Karpas-422 (cell line): ENCODE results near the gene GTF2A1. TPM values are rescaled to one million over a fixed set of nuclear protein-coding genes. Genes with fewer than 3 reads are reported as not detected.

Experiments used
- DNase-seq: peaks from one replicate; pipeline ENCODE4 v3.0.0-alpha.2; 2015
- H2AFZ ChIP-seq: fragments of 200-600 bp; sonication (generic); 2 replicates; pipeline ENCODE4 v1.6.1; 2014; ENCODE audit warnings: antibody characterized with exemption, low read length, mixed read lengths
- H3K27ac ChIP-seq: fragments of 200-600 bp; sonication (generic); 2 replicates; pipeline ENCODE4 v1.5.1; 2014; ENCODE audit warnings: mild to moderate bottlenecking, low read length, moderate library complexity
- H3K27me3 ChIP-seq: fragments of 200-600 bp; sonication (generic); 2 replicates; pipeline ENCODE4 v1.6.1; 2014; ENCODE audit warnings: low read length, mixed read lengths
- H3K36me3 ChIP-seq: fragments of 200-600 bp; sonication (generic); 2 replicates; pipeline ENCODE4 v1.6.1; 2014; ENCODE audit warnings: low read length, mixed read lengths; ENCODE audit not compliant: insufficient read depth
- H3K4me1 ChIP-seq: fragments of 200-600 bp; sonication (generic); 2 replicates; pipeline ENCODE4 v1.6.1; 2014; ENCODE audit warnings: mild to moderate bottlenecking, low read length, mixed read lengths
- H3K4me2 ChIP-seq: fragments of 200-600 bp; sonication (generic); 2 replicates; pipeline ENCODE4 v1.6.1; 2014; ENCODE audit warnings: low read length, low read depth, mild to moderate bottlenecking; ENCODE audit not compliant: poor library complexity, severe bottlenecking
- H3K4me3 ChIP-seq: fragments of 200-600 bp; sonication (generic); 2 replicates; pipeline ENCODE4 v1.5.1; 2014; ENCODE audit warnings: mild to moderate bottlenecking, antibody characterized with exemption, low read length, mixed read lengths
- H3K79me2 ChIP-seq: fragments of 200-600 bp; sonication (generic); 2 replicates; pipeline ENCODE4 v1.6.1; 2014; ENCODE audit warnings: mild to moderate bottlenecking, low read length, mixed read lengths
- H3K9ac ChIP-seq: fragments of 200-600 bp; sonication (generic); 2 replicates; pipeline ENCODE4 v1.6.0; 2014; ENCODE audit warnings: low read length
- H3K9me2 ChIP-seq: fragments of 200-600 bp; sonication (generic), shearing (Covaris generic); replicated peaks from 2 replicates; pipeline ENCODE4 v1.6.0; 2014; ENCODE audit warnings: mild to moderate bottlenecking, low read length, moderate library complexity; ENCODE audit not compliant: insufficient read depth
- H3K9me3 ChIP-seq: fragments of 300-700, 200-600 bp; sonication (generic); 2 replicates; pipeline ENCODE4 v1.6.1; 2014; ENCODE audit warnings: low read length, mixed read lengths
- H4K20me1 ChIP-seq: fragments of 200-600 bp; sonication (generic); 2 replicates; pipeline ENCODE4 v1.6.1; 2014; ENCODE audit warnings: mild to moderate bottlenecking, antibody characterized with exemption, low read length, low read depth; ENCODE audit not compliant: insufficient read depth
- total RNA-seq: library from RNA; depleted of rRNA; stranded (reverse); fragments of >200 nt; shearing (Covaris generic); gene quantifications from 2 replicates; pipeline ENCODE4 v1.2.3, GENCODE V29; 2014; ENCODE audit warnings: low replicate concordance

The GTF2A1 gene
- total RNA-seq, 1 experiment from 2014 or later, result 27.4 TPM

- no peak overlapping the region for H3K4me3 ChIP-seq
- peaks cover 15% of the 10 kb centered on the region for H3K4me1 ChIP-seq
- no peaks in the 10 kb centered on the region for H3K79me2 ChIP-seq
- H3K4me2 ChIP-seq, result no peak overlapping the region
- DNase-seq, result no peak
- no peaks in the 10 kb centered on the region for H3K27me3 ChIP-seq
- no peak overlapping the region for H2AFZ ChIP-seq
- H3K9me3 ChIP-seq, result no peaks in the 10 kb centered on the region
- H3K9ac ChIP-seq, result no peak overlapping the region
- H3K27ac ChIP-seq, result no peak overlapping the region
- H3K9me2 ChIP-seq, result no peaks in the 10 kb centered on the region
- H4K20me1 ChIP-seq, result no peaks in the 10 kb centered on the region
- H3K36me3 ChIP-seq, result no peaks in the 10 kb centered on the region
Measured at GRCh38 chr14:81157431-81157830, 63.3 kb downstream of the GTF2A1 start.

- Histone ChIP-seq H3K4me1 (peaks cover 3% of the 10 kb centered on the region; the same call in 1 of the 2 replicates), H3K9ac (no peak overlapping the region), H3K36me3 (no peaks in the 10 kb centered on the region), H3K79me2 (no peaks in the 10 kb centered on the region), H3K27me3 (no peaks in the 10 kb centered on the region), H3K9me2 (no peaks in the 10 kb centered on the region), H3K9me3 (no peaks in the 10 kb centered on the region), H2AFZ (no peak overlapping the region), H3K4me3 (no peak overlapping the region), H3K27ac (no peak overlapping the region), H3K4me2 (no peak overlapping the region), H4K20me1 (no peaks in the 10 kb centered on the region)
- no peak for DNase-seq
Measured at GRCh38 chr14:81153187-81153586, 67.6 kb downstream of the GTF2A1 start.

GRCh38 chr14:81148635-81149034 is 72.1 kb downstream of the GTF2A1 start:
- no peak overlapping the region for H3K4me2 ChIP-seq

GRCh38 chr14:81147140-81147897 is 73.4 kb downstream of the GTF2A1 start:
- peaks cover 31% of the 10 kb centered on the region for H3K4me1 ChIP-seq
- H3K79me2 ChIP-seq, result no peaks in the 10 kb centered on the region
- H3K36me3 ChIP-seq, result no peaks in the 10 kb centered on the region
- peak overlapping the region; percentile 37 for H3K27ac ChIP-seq
- no peaks in the 10 kb centered on the region for H4K20me1 ChIP-seq
- H3K9ac ChIP-seq, result 0 out of 2 replicates have a peak overlapping the region, but pooled peaks have one; percentile 2
- DNase-seq, result peak; percentile 69
- no peak overlapping the region for H3K4me3 ChIP-seq
- peak overlapping the region; percentile 18 for H3K4me2 ChIP-seq
- peak overlapping the region; percentile 88 for H2AFZ ChIP-seq
- no peaks in the 10 kb centered on the region for H3K27me3 ChIP-seq
- no peaks in the 10 kb centered on the region for H3K9me2 ChIP-seq
- no peaks in the 10 kb centered on the region for H3K9me3 ChIP-seq

More at GRCh38 chr14:81148635-81149034, 72.1 kb downstream of the GTF2A1 start:
- Histone ChIP-seq H3K79me2 (no peaks in the 10 kb centered on the region), H2AFZ (no peak overlapping the region), H3K9ac (no peak overlapping the region), H3K9me3 (no peaks in the 10 kb centered on the region), H3K36me3 (no peaks in the 10 kb centered on the region), H3K4me1 (peaks cover 31% of the 10 kb centered on the region), H4K20me1 (no peaks in the 10 kb centered on the region), H3K27ac (no peak overlapping the region), H3K4me3 (no peak overlapping the region), H3K27me3 (no peaks in the 10 kb centered on the region), H3K9me2 (no peaks in the 10 kb centered on the region)
- DNase-seq, result no peak

GRCh38 chr14:81144824-81145603 is 75.7 kb downstream of the GTF2A1 start:
- Histone ChIP-seq H3K36me3 (no peaks in the 10 kb centered on the region), H3K9me2 (no peaks in the 10 kb centered on the region), H3K9ac (no peak overlapping the region), H4K20me1 (no peaks in the 10 kb centered on the region), H3K79me2 (no peaks in the 10 kb centered on the region), H2AFZ (peak overlapping the region; percentile 12), H3K27me3 (no peaks in the 10 kb centered on the region), H3K4me2 (no peak overlapping the region), H3K9me3 (no peaks in the 10 kb centered on the region), H3K4me3 (no peak overlapping the region), H3K27ac (no peak overlapping the region; the same call in 1 of the 2 replicates), H3K4me1 (peaks cover 31% of the 10 kb centered on the region)
- no peak for DNase-seq

GRCh38 chr14:81143793-81144192 is 77.0 kb downstream of the GTF2A1 start:
- Histone ChIP-seq H3K9ac (no peak overlapping the region), H3K9me3 (no peaks in the 10 kb centered on the region), H3K27ac (no peak overlapping the region), H3K4me2 (no peak overlapping the region), H3K27me3 (no peaks in the 10 kb centered on the region), H3K36me3 (no peaks in the 10 kb centered on the region), H3K4me1 (peaks cover 35% of the 10 kb centered on the region), H4K20me1 (no peaks in the 10 kb centered on the region), H3K79me2 (no peaks in the 10 kb centered on the region), H3K4me3 (no peak overlapping the region), H2AFZ (peak overlapping the region; percentile 12; the same call in 1 of the 2 replicates), H3K9me2 (no peaks in the 10 kb centered on the region)
- no peak for DNase-seq

GRCh38 chr14:81141426-81141825 is 79.3 kb downstream of the GTF2A1 start:
- Histone ChIP-seq H3K4me1 (peaks cover 18% of the 10 kb centered on the region), H3K9me3 (no peaks in the 10 kb centered on the region), H3K9me2 (no peaks in the 10 kb centered on the region), H3K4me2 (no peak overlapping the region), H3K79me2 (no peaks in the 10 kb centered on the region), H3K9ac (no peak overlapping the region), H3K27ac (no peak overlapping the region), H3K36me3 (no peaks in the 10 kb centered on the region), H4K20me1 (no peaks in the 10 kb centered on the region), H2AFZ (no peak overlapping the region), H3K4me3 (no peak overlapping the region), H3K27me3 (no peaks in the 10 kb centered on the region)
- DNase-seq, result no peak

GRCh38 chr14:81138429-81138828 is 82.3 kb downstream of the GTF2A1 start:
- Histone ChIP-seq H3K36me3 (peaks cover 7% of the 10 kb centered on the region; the same call in 1 of the 2 replicates), H3K27ac (no peak overlapping the region), H4K20me1 (no peaks in the 10 kb centered on the region), H3K9me2 (no peaks in the 10 kb centered on the region), H3K4me2 (no peak overlapping the region), H3K27me3 (no peaks in the 10 kb centered on the region), H3K4me1 (peaks cover 9% of the 10 kb centered on the region), H3K9me3 (0 out of 2 replicates have a peak, but pooled peaks cover 2% of the 10 kb centered on the region), H3K9ac (no peak overlapping the region), H2AFZ (no peak overlapping the region), H3K79me2 (no peaks in the 10 kb centered on the region), H3K4me3 (no peak overlapping the region)
- no peak for DNase-seq
